A549 (cell line): ENCODE results near the gene CD2AP. TPM values are rescaled to one million over a fixed set of nuclear protein-coding genes. Genes with fewer than 3 reads are reported as not detected.

Source experiments
- ATAC-seq, 2 experiments: fragments of 200-7000 bp in 1 of 2; fragments of >200 bp in 1 of 2; cut with Nextera tagmentation in 1 of 2; cut with Tn5 transposase in 1 of 2; 3 replicates each; pipeline versions ENCODE4 v1.8.0 to v1.9.1; 2018 to 2020; ENCODE audit warnings: mild to moderate bottlenecking in 1 of 2, moderate library complexity in 1 of 2
- CTCF ChIA-PET: fragments of 300-600 bp; sonication (Branson Sonifier 250); formaldehyde crosslinking; extraction: SDS; loops from one replicate; lab custom pipeline; 2021; ENCODE audit warnings: antibody characterized with exemption, inconsistent platforms; lab: Yijun Ruan, JAX
- POLR2A ChIA-PET: fragments of 350-600 bp; formaldehyde crosslinking; extraction: SDS; loops from one replicate; lab custom pipeline; 2021; ENCODE audit warnings: antibody characterized with exemption, inconsistent platforms; lab: Yijun Ruan, JAX
- DNase-seq, 2 experiments: peaks; one replicate each; pipeline versions ENCODE4 v3.0.0 to v3.0.0-alpha.2; 2011 to 2016; ENCODE audit warnings: low read depth in 1 of 2, low spot score in 1 of 2
- FAIRE-seq: peaks from 2 replicates; lab custom pipeline; 2011; peaks lifted over from hg19 to GRCh38; lab: Jason Lieb, UNC
- H3K27ac ChIP-seq, 2 experiments: fragments of >200 bp; sonication (Bioruptor Twin); formaldehyde crosslinking; 3 replicates each; pipeline ENCODE4 v1.5.1; 2016 to 2017
- H3K4me1 ChIP-seq: fragments of >200 bp; sonication (Bioruptor Twin); formaldehyde crosslinking; 3 replicates; pipeline ENCODE4 v1.6.1; 2016
- H3K4me2 ChIP-seq: fragments of >200 bp; sonication (Bioruptor Twin); formaldehyde crosslinking; 3 replicates; pipeline ENCODE4 v1.6.1; 2016
- H3K4me3 ChIP-seq: fragments of >200 bp; sonication (Bioruptor Twin); formaldehyde crosslinking; 3 replicates; pipeline ENCODE4 v1.5.1; 2016
- H3K9me3 ChIP-seq: fragments of >200 bp; sonication (Bioruptor Twin); formaldehyde crosslinking; 3 replicates; pipeline ENCODE4 v1.6.1; 2016
- BHLHE40 ChIP-seq: IDR thresholded peaks from 2 replicates; pipeline ENCODE4 v1.6.1; 2012; ENCODE audit warnings: low read depth, low read length, inconsistent platforms
- CEBPB ChIP-seq, 2 experiments: fragments of >200 bp in 1 of 2; sonication (Bioruptor Twin) in 1 of 2; formaldehyde crosslinking in 1 of 2; IDR thresholded peaks; 2 replicates each; pipeline ENCODE4 v1.6.1; 2012 to 2016
- CHD2 ChIP-seq: fragments of 150-350 bp; IDR thresholded peaks from 2 replicates; pipeline ENCODE4 v1.6.1; 2014; ENCODE audit warnings: low read length; ENCODE audit not compliant: partially characterized antibody
- CHD4 ChIP-seq: fragments of 200-600 bp; sonication (generic); IDR thresholded peaks from 2 replicates; pipeline ENCODE4 v1.6.1; 2016; ENCODE audit warnings: antibody characterized with exemption, mild to moderate bottlenecking, borderline replicate concordance
- CTCF ChIP-seq: fragments of >200 bp; sonication (Bioruptor Twin); formaldehyde crosslinking; IDR thresholded peaks from 3 replicates; pipeline ENCODE4 v1.5.1; 2016
- FOSB ChIP-seq: fragments of 250-450 bp; sonication (Bioruptor Pico); IDR thresholded peaks from 2 replicates; pipeline ENCODE4 v1.5.0; 2020; ENCODE audit warnings: mild to moderate bottlenecking, moderate library complexity
- FOXS1 ChIP-seq: fragments of 250-450 bp; sonication (Bioruptor Pico); IDR thresholded peaks from 2 replicates; pipeline ENCODE4 v1.5.0; 2020; ENCODE audit warnings: mild to moderate bottlenecking, moderate library complexity
- JUN ChIP-seq, 2 experiments: fragments of >200 bp; sonication (Bioruptor Twin); formaldehyde crosslinking; IDR thresholded peaks; 2 replicates in 1 of 2; 3 replicates in 1 of 2; pipeline ENCODE4 v1.6.1; 2016 to 2017
- JUNB ChIP-seq: fragments of >200 bp; sonication (Bioruptor Twin); formaldehyde crosslinking; IDR thresholded peaks from 2 replicates; pipeline ENCODE4 v1.6.1; 2016
- MAFK ChIP-seq: fragments of 450-650 bp; IDR thresholded peaks from 2 replicates; pipeline ENCODE4 v1.6.1; 2014; ENCODE audit not compliant: partially characterized antibody
- NPAS2 ChIP-seq: fragments of 250-450 bp; sonication (Bioruptor Pico); IDR thresholded peaks from 2 replicates; pipeline ENCODE4 v1.8.0; 2022; ENCODE audit warnings: mild to moderate bottlenecking, moderate library complexity, borderline replicate concordance
- PHF8 ChIP-seq: fragments of 200-600 bp; sonication (generic); IDR thresholded peaks from 2 replicates; pipeline ENCODE4 v1.6.1; 2016; ENCODE audit warnings: low read depth, mild to moderate bottlenecking, antibody characterized with exemption, moderate library complexity, borderline replicate concordance
- POLR2A ChIP-seq: IDR thresholded peaks from 2 replicates; pipeline ENCODE4 v1.6.1; 2012; ENCODE audit warnings: mild to moderate bottlenecking, low read length
- RNF2 ChIP-seq: fragments of 200-600 bp; sonication (generic); IDR thresholded peaks from 2 replicates; pipeline ENCODE4 v1.6.1; 2016; ENCODE audit warnings: low read depth, mild to moderate bottlenecking, antibody characterized with exemption, moderate library complexity, borderline replicate concordance
- ZFP36 ChIP-seq: fragments of 450-650 bp; IDR thresholded peaks from 2 replicates; pipeline ENCODE4 v1.6.1; 2014; ENCODE audit warnings: borderline replicate concordance; ENCODE audit not compliant: partially characterized antibody
- WGBS: methylation state at CpG from one replicate; pipeline ENCODE4 v1.1.6; 2017; ENCODE audit errors: missing lambda C conversion rate; 5-methylcytosine and 5-hydroxymethylcytosine counted together
- polyA plus RNA-seq, 4 experiments: library from polyadenylated mRNA; depleted of rRNA in 3 of 4; stranded (reverse); fragments of >200 nt; fragmentation: RNase III in 1 of 4; extraction: RNeasy Plus Mini Kit Qiagen cat#74134 plus additional on column Dnase treatment in 1 of 4; gene quantifications; 2 replicates in 3 of 4; 3 replicates in 1 of 4; pipeline ENCODE4 v1.2.3, GENCODE V29; 2011 to 2017
- TF ChIP-seq, protein P1 (sequence below): IDR thresholded peaks from 2 replicates; pipeline ENCODE4 v1.6.1; 2012

Gene CD2AP
- polyA plus RNA-seq, 2 of the 4 experiments (the other 2 are of a cell fraction), result 18.8 to 35.7 TPM

- TF ChIP-seq POLR2A, result no peak
- no peak for TF ChIP-seq FOSB (CRISPR knock-in tag)
- no peak for TF ChIP-seq CHD2
- TF ChIP-seq ZFP36, result no peak
- no peak for TF ChIP-seq BHLHE40
- TF ChIP-seq CHD4, result no peak
- no peak for TF ChIP-seq CEBPB (IDR thresholded peaks at IDR 0.05)
- TF ChIP-seq FOXS1 (CRISPR knock-in tag), result no peak
- TF ChIP-seq CTCF, result no peak
- TF ChIP-seq JUNB, result no peak
- no peak for TF ChIP-seq NPAS2 (CRISPR knock-in tag)
- Histone ChIP-seq H3K27ac (no peak overlapping the region), H3K4me2 (no peak overlapping the region), H3K9me3 (no peaks in the 10 kb centered on the region), H3K4me3 (no peak overlapping the region), H3K4me1 (peaks cover 13% of the 10 kb centered on the region; the same call in 2 of the 3 replicates)
- CTCF ChIA-PET, result no interaction called here
- WGBS, result 88% methylated on average over 5 of the region's 5 CpGs
- POLR2A ChIA-PET, result no interaction called here
- FAIRE-seq, result no peak
- no peak for ATAC-seq
- no peak for DNase-seq
Measured at GRCh38 chr6:47475319-47475816, 2.2 kb upstream of the CD2AP start.

DNA sequence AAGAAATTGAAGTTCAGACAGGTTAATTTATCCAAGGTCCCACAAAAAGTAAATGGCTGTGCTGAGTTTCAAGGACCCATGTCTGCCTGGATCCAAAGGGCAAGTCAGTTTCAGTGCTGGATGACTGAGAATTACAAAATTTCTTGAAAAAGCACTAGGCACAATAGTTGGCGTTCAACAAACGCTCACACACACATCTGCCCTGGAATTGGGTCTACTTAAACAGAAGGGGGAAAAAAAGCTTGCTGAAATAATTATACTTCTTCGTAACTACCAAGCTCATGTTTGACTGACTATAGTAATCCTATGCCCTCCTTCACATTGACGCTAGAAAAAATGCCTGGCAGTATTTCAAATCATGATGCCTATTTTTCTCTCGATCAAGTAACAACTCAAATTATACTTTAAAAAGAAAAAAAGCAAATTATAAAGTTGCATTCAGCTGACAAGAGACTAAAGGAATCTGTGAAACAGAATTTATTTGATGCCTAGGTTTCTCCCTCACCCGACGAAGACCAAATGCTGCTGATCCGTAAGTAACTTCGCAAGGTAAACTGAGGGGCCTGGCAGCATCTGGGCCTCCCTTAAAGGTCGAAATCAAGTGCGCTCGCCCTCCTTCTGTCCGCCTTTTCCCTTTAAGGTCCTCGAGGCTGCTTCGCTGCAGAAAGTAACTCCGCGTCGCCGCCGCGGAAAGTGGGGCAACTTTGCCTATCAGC lies 650 bp upstream of the CD2AP start:
- no peak; a peak in 1 of 6 replicates for ATAC-seq
- Histone ChIP-seq H3K27ac (peak overlapping the region; percentile 96 to 100), H3K4me2 (peak overlapping the region; percentile 89), H3K4me3 (peak overlapping the region; percentile 82), H3K9me3 (no peaks in the 10 kb centered on the region), H3K4me1 (peaks cover 26% of the 10 kb centered on the region; the same call in 2 of the 3 replicates)
- ChIA-PET POLR2A (interaction anchor here (0.5 to 2.1 kb wide), 8 partner anchors 10 to 234 kb away, joined by 3 to 23 read pairs (median 4); no protein-coding TSS in a partner anchor), CTCF (interaction anchor here (1.9 kb wide), 1 partner anchor 62 kb away, joined by 6 read pairs; no protein-coding TSS in a partner anchor)
- WGBS, result 11% methylated on average over 19 of the region's 21 CpGs
- TF ChIP-seq JUNB, result no peak
- TF ChIP-seq, protein P1, sequence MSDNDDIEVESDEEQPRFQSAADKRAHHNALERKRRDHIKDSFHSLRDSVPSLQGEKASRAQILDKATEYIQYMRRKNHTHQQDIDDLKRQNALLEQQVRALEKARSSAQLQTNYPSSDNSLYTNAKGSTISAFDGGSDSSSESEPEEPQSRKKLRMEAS, result peak; percentile 19; the same call in 1 of the 2 replicates
- TF ChIP-seq MAFK, result peak; percentile 20
- DNase-seq, result no peak
- FAIRE-seq, result no peak

- Histone ChIP-seq H3K4me3 (peak overlapping the region; percentile 82), H3K4me1 (peaks cover 40% of the 10 kb centered on the region), H3K27ac (peak overlapping the region; percentile 96 to 100), H3K9me3 (no peaks in the 10 kb centered on the region), H3K4me2 (peak overlapping the region; percentile 90)
- whole genome bisulfite sequencing, result 1% methylated on average over 19 of the region's 31 CpGs
- DNase-seq (peak; percentile 13 to 21), FAIRE-seq (no peak), ATAC-seq (peak; percentile 65 to 72)
- ChIA-PET CTCF (interaction anchor here (0.6 to 1.9 kb wide), 6 partner anchors 33 to 381 kb away, joined by 3 to 7 read pairs (median 4); no protein-coding TSS in a partner anchor), POLR2A (interaction anchor here (0.5 to 2.1 kb wide), 7 partner anchors 12 to 357 kb away, joined by 3 to 23 read pairs (median 5); no protein-coding TSS in a partner anchor)
- TF ChIP-seq JUN (IDR thresholded peaks at IDR 0.05), result 0 out of 5 replicates have a peak, but pooled peaks of 1 of the 2 experiments have one; percentile 4
- TF ChIP-seq RNF2, result no peak
- peak; percentile 10; the same call in 1 of the 2 replicates for TF ChIP-seq PHF8
Measured at GRCh38 chr6:47478233-47479139, 897 bp downstream of the CD2AP start.
